IPS DF 6.9 (cell line): Measurements from ENCODE around the gene IER3IP1.
"Not testable (repeated sequence)": the region's sequence is repeated elsewhere in the genome, so short reads cannot be mapped to it uniquely, and the experiment has no call there.

Source experiments
- DNase-seq: peaks from one replicate; pipeline ENCODE4 v3.0.0-alpha.2; 2013; ENCODE audit warnings: low read depth, low spot score
- H3K27ac ChIP-seq: one replicate; pipeline ENCODE4 v1.5.1; 2013; ENCODE audit warnings: low read length, control low read depth
- H3K27me3 ChIP-seq: 2 replicates; pipeline ENCODE4 v1.6.1; 2013; ENCODE audit warnings: mild to moderate bottlenecking, low read length; ENCODE audit not compliant: control insufficient read depth, insufficient read depth
- H3K36me3 ChIP-seq: 2 replicates; pipeline ENCODE4 v1.6.1; 2013; ENCODE audit warnings: low read length; ENCODE audit not compliant: control insufficient read depth, insufficient read depth
- H3K4me1 ChIP-seq: 2 replicates; pipeline ENCODE4 v1.6.1; 2013; ENCODE audit warnings: low read length; ENCODE audit not compliant: control insufficient read depth, insufficient read depth
- H3K4me3 ChIP-seq: 2 replicates; pipeline ENCODE4 v1.5.1; 2013; ENCODE audit warnings: mild to moderate bottlenecking, low read length
- H3K9me3 ChIP-seq: 2 replicates; pipeline ENCODE4 v1.6.1; 2013; ENCODE audit warnings: low read length, inconsistent platforms; ENCODE audit not compliant: control insufficient read depth, insufficient read depth
- WGBS: extraction: QIAGEN DNeasy Blood & Tissue Kit; methylation state at CpG from one replicate; pipeline ENCODE4 v1.1.7; 2013; ENCODE audit warnings: mixed read lengths, missing lambda C conversion rate; ENCODE audit not compliant: insufficient read length, insufficient coverage; 5-methylcytosine and 5-hydroxymethylcytosine counted together

The IER3IP1 gene

DNA sequence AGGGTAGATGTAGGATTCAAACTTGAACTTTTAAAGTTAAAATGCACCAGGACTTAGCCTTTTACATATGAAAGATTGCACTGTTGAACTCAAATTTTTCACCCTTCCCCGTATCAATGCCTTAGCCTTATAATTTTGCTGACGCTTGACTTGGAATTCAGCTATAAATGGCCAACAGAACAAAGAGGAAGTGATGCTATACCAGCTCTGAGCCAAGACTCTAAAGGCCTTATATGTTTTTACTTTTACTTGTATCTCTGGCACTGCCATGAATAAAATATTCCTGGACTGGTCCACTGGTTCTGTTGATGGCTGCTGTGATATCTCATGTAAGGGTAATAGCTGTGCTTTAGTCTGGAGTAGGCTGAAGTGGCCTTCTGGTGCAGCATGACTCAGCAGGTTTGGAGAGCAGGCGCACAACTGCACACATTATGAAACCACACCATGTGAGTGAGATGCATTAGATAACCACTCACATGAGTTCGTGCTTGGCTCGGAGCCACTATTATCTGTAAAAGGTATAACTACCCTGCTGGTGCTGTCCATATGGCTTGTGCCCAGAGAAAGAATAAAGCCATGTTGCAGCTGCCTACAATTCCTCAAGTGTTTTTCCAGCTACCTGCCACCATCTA is 8.4 kb upstream of the IER3IP1 start:
- Histone ChIP-seq H3K4me3 (no peak overlapping the region), H3K4me1 (no peaks in the 10 kb centered on the region), H3K27ac (no peak overlapping the region), H3K36me3 (no peaks in the 10 kb centered on the region), H3K9me3 (no peaks in the 10 kb centered on the region), H3K27me3 (no peaks in the 10 kb centered on the region)
- no CpG with 5 or more reads among the region's 5 CpGs for WGBS
- no peak for DNase-seq

DNA sequence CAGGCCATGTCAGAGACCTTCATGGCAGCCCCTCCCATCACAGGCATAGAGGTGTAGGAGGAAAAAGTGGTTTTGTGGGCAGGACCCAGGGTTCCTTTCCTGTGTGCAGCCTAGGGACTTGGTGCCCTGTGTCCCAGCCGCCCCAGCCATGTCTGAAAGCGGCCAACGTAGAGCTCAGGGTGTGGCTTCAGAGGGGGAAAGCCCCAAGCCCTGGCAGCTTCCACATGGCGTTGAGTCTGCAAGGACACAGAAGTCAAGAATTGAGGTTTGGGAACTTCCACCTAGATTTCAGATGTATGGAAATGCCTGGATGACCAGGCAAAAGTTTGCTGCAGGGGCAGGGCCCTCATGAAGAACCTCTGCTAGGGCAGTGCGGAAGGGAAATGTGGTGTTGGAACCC is 6.0 kb upstream of the IER3IP1 start:
- H3K9me3 ChIP-seq, H3K27ac ChIP-seq, H3K36me3 ChIP-seq, H3K4me3 ChIP-seq, H3K4me1 ChIP-seq, DNase-seq, H3K27me3 ChIP-seq: not testable (repeated sequence)
- WGBS = no CpG with 5 or more reads among the region's 5 CpGs

DNA sequence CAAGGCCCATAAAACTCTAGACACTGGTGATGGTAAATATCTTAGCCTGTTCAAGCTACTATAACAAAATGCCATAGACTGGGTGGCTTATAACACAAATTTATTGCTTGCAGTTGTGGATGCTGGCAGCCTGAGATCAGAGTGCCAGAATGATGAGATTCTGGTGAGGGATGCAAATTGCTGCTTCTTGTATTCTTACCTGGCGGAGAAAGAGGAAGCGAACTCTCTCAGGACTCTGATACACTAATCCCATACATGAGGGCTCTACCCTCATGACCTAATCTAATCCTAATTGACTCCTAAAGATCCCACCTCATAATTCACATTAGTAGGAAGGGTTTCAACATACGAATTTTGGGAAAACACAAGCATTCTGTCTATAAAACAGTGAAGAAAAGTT is 4.6 kb upstream of the IER3IP1 start:
- no peaks in the 10 kb centered on the region for H3K27me3 ChIP-seq
- no peak for DNase-seq
- H3K27ac ChIP-seq = no peak overlapping the region
- no CpG with 5 or more reads among the region's 3 CpGs for WGBS
- H3K4me3 ChIP-seq = no peak overlapping the region
- H3K4me1 ChIP-seq = no peaks in the 10 kb centered on the region
- H3K9me3 ChIP-seq = no peaks in the 10 kb centered on the region
- H3K36me3 ChIP-seq = no peaks in the 10 kb centered on the region

DNA sequence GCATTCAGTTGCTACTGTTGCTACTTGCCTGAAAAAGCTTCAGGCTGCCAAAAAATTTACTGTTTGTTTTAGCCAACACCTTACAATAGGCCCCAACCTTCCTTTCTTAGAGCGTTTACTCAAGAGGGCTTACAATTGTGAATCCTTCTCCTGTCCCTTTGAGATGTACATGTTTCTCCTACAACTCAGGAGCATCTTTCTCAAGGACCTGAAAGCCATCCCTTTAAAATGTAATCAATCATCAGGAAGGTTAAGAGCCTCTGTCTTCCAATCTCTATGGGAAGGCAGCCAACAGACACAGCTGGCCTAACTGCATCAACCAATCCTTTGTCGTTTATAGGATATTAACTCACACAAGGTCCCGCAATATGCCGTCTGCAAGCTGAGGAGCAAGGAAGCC is 3.4 kb upstream of the IER3IP1 start:
- H3K9me3 ChIP-seq = no peaks in the 10 kb centered on the region
- DNase-seq = no peak
- no peak overlapping the region for H3K27ac ChIP-seq
- no CpG with 5 or more reads among the region's 4 CpGs for WGBS
- no peaks in the 10 kb centered on the region for H3K27me3 ChIP-seq
- H3K4me1 ChIP-seq = peaks cover 1% of the 10 kb centered on the region; the same call in 1 of the 2 replicates
- H3K36me3 ChIP-seq = no peaks in the 10 kb centered on the region
- no peak overlapping the region for H3K4me3 ChIP-seq

DNA sequence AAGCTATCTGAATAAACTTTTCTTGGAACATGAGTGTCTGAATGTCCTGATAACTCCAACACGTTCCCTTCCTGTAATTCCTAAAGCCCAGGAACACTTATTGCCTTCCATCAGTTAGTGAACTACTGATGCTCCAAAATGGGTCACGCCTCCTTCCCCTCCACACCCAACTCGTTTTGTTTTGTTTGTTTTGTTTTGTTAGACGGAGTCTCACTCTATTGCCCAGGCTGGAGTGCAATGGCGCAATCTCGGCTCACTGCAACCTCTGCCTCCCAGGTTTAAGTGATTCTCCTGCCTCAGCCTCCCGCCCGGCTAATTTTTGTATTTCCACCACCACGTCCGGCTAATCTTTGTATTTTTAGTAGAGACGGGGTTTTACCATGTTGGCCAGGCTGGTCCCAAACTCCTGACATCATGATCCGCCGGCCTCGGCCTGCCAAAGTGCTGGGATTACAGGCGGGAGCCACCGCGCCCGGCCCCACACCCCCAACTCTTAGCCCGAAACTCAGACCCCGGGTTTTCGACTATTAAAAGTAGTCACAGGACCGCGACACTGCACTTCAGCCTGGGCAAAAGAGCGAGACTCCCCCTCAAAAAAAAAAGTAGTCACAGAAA is 774 bp downstream of the IER3IP1 start:
- WGBS = no CpG with 5 or more reads among the region's 24 CpGs
- Histone ChIP-seq H3K27ac (no peak overlapping the region), H3K36me3 (no peaks in the 10 kb centered on the region), H3K4me3 (peak overlapping the region; percentile 76; the same call in 1 of the 2 replicates), H3K9me3 (no peaks in the 10 kb centered on the region), H3K27me3 (no peaks in the 10 kb centered on the region), H3K4me1 (peaks cover 3% of the 10 kb centered on the region; the same call in 1 of the 2 replicates)
- no peak for DNase-seq

DNA sequence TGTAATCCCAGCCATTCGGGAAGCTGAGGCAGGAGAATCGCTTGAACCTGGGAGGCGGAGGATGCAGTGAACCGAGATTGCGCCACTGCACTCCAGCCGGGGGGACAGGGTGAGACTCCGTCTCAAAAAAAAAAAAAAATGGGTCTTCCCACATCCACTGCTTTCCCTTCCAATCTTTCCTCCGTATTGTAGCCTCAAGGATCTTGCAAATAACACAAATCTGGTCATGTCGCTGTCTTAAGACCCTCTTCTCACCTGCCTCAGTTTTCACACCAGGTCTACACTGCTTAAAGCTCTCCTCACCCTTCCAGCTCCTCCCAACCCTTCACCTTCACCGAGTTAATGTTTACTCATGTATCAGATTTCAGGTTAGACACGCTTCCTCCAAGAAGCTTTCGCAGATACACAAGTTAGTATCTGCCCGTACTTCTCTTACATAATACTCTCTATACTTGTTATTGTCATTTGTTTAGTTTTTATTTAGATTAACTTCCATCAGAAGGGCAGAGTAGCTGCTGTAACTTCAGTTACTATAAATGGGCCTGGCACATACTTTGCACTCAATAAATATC is 1.5 kb downstream of the IER3IP1 start:
- Histone ChIP-seq H3K27me3 (no peaks in the 10 kb centered on the region), H3K36me3 (no peaks in the 10 kb centered on the region), H3K27ac (no peak overlapping the region), H3K4me1 (peaks cover 3% of the 10 kb centered on the region; the same call in 1 of the 2 replicates), H3K9me3 (no peaks in the 10 kb centered on the region), H3K4me3 (no peak overlapping the region)
- no peak for DNase-seq
- no CpG with 5 or more reads among the region's 13 CpGs for WGBS

DNA sequence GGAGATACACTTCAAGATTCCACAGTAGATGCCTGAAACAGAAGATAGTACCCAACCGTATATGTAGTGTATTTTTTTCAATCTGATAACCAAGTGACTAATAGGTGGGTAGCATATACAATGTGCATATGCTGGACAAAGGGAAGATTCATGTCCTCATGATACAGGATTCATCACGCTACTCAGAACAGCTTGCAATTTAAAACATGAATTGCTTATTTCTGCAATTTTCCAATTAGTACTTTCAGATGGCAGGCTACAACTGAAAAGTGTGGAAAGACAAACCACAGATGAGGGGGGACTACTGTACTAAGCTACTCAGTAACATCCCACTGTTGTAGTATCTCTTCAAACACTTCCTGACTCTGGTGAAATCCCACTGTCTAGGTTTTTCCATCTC is 3.7 kb downstream of the IER3IP1 start:
- H3K27ac ChIP-seq = no peak overlapping the region
- H3K4me3 ChIP-seq = no peak overlapping the region
- no peaks in the 10 kb centered on the region for H3K36me3 ChIP-seq
- peaks cover 3% of the 10 kb centered on the region; the same call in 1 of the 2 replicates for H3K4me1 ChIP-seq
- no peak for DNase-seq
- no CpG with 5 or more reads among the region's 2 CpGs for WGBS
- no peaks in the 10 kb centered on the region for H3K9me3 ChIP-seq
- no peaks in the 10 kb centered on the region for H3K27me3 ChIP-seq

DNA sequence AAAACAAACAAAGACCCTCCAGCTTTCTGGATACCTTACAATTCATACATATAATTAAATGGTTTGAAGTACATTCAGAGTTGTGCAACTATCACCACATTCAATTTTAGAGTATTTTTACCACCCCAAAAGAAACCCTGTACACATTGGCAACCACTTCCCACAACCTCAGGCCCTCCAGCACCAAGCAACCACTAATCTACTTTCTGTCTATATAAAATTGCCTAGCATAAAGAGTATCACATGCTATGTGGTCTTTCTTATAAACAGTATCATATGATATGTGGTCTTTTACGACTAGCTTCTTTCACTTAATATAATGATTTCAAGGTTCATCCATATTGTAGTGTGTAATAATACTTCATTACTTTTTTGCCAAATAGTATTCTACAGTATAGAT is 7.3 kb downstream of the IER3IP1 start:
- H3K27me3 ChIP-seq = no peaks in the 10 kb centered on the region
- no peak overlapping the region for H3K27ac ChIP-seq
- no peaks in the 10 kb centered on the region for H3K36me3 ChIP-seq
- H3K9me3 ChIP-seq = no peaks in the 10 kb centered on the region
- no CpG with 5 or more reads among the region's 1 CpG for WGBS
- H3K4me1 ChIP-seq = no peaks in the 10 kb centered on the region
- H3K4me3 ChIP-seq = no peak overlapping the region
- DNase-seq = no peak

DNA sequence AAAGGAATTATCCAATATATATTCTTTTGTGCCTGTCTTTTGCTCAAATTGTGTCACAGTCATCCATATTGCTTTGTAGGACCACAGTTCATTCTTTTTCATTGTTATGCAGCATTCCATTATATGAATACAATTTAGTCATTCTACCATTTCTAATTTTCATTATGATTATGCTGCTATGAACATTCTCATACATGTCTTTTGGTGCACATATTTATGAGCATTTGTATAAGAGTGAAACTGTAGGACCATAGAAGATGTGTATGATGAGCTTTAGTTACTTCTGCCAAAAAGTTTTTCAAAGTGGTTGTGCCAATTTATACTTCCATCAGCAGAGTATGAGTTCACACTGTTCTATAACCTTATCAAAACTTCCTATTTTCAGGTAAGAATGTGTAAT is 7.7 kb downstream of the IER3IP1 start:
- Histone ChIP-seq H3K4me1 (no peaks in the 10 kb centered on the region), H3K27me3 (no peaks in the 10 kb centered on the region)
- DNase-seq = no peak

DNA sequence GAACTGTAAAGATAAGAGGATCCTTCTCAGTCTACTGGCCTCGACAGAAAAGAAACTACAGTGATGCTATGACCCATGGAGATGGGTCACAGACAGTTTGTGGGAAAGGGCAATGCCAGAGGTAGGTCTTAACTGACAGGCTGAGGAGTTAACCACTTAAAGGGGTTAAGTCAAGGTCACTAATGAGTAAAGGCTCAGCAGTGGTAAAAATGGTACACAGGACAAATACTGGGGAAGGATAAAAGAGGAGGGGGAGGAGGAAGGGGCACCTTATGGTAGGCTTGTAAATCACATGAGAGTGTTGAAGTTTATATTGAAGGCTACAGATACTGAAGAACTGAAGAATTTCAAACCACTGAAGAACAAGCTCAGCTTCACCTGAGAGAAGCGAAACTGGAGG is 9.9 kb downstream of the IER3IP1 start:
- Histone ChIP-seq H3K4me3 (no peak overlapping the region), H3K36me3 (no peaks in the 10 kb centered on the region), H3K27ac (no peak overlapping the region), H3K4me1 (no peaks in the 10 kb centered on the region), H3K9me3 (no peaks in the 10 kb centered on the region), H3K27me3 (no peaks in the 10 kb centered on the region)
- DNase-seq = no peak
- no CpG with 5 or more reads among the region's 2 CpGs for WGBS

More for the DNA sequence above, 7.7 kb downstream of the IER3IP1 start:
- no peaks in the 10 kb centered on the region for H3K36me3 ChIP-seq
- H3K27ac ChIP-seq = no peak overlapping the region
- H3K9me3 ChIP-seq = no peaks in the 10 kb centered on the region
- H3K4me3 ChIP-seq = no peak overlapping the region

DNA sequence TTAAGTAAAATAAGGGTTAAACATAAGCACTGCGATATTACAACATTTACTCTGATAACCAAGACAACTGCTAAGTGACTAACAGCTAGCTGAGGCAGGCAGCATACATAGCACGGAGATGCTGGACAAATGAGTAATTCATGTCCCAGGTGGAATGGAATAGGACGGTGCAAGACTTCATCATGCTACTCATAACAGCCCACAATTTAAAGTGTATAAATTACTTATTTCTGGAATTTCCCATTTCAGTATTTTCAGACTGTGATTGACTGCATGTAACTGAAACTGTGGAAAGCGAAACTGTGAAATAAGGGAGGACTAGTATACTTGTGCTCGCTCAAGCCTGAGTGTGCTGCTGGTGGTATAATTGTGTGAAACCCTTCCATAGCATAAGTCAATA is 12.9 kb downstream of the IER3IP1 start:
- no peaks in the 10 kb centered on the region for H3K27me3 ChIP-seq
- no peaks in the 10 kb centered on the region for H3K9me3 ChIP-seq
- DNase-seq = no peak
- no CpG with 5 or more reads among the region's 5 CpGs for WGBS
- no peaks in the 10 kb centered on the region for H3K4me1 ChIP-seq
- no peak overlapping the region for H3K4me3 ChIP-seq
- no peaks in the 10 kb centered on the region for H3K36me3 ChIP-seq
- no peak overlapping the region for H3K27ac ChIP-seq
